Left colon (tissue), 2 donors: ENCODE data around the gene COL18A1. TPM values are rescaled to one million over a fixed set of nuclear protein-coding genes. Genes with fewer than 3 reads are reported as not detected.

Experiments used
- ATAC-seq: fragments of 200-7000 bp; cut with Tn5 transposase; one replicate; pipeline ENCODE4 v1.9.1; 2020; ENCODE audit warnings: mild to moderate bottlenecking, moderate library complexity
- DNase-seq, 2 donors: peaks; one replicate each; pipeline ENCODE4 v3.0.0-alpha.2; 2020
- intact Hi-C, 2 donors: fragments of 100-400 bp; cut with DNase I in 1 of 2; cut with micrococcal nuclease in 1 of 2; formaldehyde crosslinking; loops; one replicate each; pipeline versions ENCODE4 v1.11.2 to v1.14.0; 2022; cut with DNase I, micrococcal nuclease
- total RNA-seq, 2 donors: library from RNA; stranded (reverse); fragmentation: NEBNext Ultra II Directional; extraction: Animal tissue kit (Norgen Biotek cat#: 25700); gene quantifications; one replicate each; pipeline ENCODE4 v1.2.1, GENCODE V29; 2021
- donor health status: DM: no; HTN: no; CAD: no.
- donor health status: DM: yes; HTN: yes; CAD: no.

COL18A1 gene
- total RNA-seq, 2 donors from 2014 or later: 10.6 to 17.0 TPM

DNA sequence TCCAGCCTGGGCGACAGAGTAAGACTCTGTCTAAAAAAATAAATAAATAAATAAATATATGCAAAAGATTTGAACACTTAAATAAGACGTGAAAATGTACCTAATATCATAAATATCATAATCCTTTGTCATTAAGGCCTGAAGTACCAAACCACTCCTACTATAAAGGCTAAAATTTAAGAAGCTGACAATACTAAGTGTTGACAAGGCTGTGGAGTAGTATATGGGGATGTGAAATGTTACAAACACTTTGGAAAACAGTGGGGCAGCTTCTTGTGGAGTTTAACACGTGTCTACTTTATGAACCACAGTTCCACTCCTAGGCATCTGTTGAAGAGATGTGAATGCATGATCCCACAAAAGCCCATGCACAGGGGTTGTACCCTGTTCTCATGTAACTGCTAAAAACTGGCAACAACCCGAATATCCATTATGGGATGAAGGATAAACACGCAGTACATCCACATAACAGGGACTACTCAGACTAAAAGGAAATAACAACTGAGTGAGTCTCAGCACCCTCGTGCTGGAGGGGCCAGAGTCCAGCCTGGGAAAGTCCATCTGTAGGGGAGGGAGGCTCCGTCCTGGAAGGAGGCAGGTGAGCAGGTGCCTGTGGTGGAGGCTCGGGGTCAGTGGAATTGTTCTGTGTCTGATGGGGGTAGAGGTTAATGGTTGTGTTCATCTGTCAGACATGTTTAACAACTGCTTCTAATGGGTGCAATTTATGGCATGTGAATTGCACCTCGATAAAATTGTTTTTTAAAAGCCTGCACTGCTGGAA is 143.9 kb downstream of the COL18A1 start:
- DNase-seq (peak in 1 of 2 donors; percentile 24), ATAC-seq (peak; percentile 80)
- intact Hi-C loops: no loop called here

DNA sequence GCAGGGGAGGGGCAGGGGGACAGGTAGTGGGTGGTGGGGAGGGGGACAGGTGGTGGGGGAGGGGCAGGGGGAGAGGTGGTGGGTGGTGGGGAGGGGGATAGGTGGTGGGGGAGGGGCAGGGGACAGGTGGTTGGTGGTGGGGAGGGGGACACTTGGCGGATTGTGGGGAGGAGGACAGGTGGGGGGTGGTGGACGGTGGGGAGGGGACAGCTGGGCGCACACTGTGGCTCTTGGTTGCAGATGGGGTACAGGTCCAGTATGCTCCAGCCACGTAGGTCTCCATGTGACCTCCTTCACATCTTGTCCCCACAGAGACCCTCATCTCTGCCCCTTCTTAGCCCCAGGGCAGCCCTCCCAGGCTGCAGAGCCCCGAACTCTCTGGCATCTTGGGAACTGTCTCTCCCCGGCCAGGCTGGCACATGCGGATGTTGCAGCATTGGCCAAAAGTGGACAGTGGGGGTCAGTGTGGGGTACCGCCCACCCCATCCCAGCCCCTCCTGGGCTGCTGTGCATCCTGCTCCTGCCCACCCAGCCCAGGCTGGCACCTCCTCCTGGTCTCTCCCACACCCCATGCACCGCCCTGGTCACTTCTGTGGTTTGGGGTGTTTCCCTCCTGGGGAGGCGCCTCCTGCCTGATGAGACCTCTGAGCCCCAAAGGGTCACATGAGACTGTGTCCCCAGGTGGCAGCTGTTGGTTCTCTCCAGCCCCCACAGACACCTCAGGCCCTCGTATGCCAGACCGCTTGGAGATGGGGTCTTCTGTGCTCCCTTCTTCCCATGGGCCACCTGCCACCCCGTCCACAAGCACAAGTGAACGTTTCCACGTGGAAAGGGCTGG is 144.9 kb downstream of the COL18A1 start:
- ATAC-seq (no peak), DNase-seq (peak; percentile 18 to 23)
- intact Hi-C loops: no loop called here

DNA sequence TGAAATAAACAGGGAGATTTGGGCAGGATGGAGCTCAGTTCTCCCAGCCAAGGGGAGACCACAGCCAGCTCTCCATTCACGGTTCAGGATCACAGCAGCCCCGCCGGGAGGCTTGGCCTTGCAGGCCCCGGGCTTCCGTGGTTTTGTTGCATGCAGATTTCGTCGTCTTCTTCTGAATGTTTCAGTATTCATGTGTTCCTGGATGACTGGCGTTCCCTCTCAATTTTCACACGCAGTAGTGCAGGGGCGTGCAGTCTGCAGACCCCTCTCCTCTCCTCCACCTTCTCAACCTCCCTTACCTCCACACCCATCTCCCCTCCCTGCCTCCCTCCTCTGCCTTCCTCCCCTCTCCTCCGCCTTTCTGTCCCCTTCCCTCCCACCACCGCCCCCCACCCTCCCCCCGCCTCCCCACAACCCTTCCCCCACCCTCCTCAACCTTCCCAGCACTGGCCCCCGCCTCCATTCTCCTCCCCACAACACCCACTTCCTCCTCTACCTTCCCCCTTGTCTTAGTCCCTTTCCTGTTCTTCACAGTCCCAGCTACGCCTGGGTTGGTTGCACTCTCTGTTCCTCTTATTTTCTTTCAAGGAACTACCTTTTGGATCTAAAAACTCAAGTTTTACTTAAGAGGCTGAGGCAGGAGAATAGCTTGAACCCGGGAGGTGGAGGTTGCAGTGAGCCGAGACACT is 145.7 kb downstream of the COL18A1 start:
- peak; percentile 28 to 44 for DNase-seq
- intact Hi-C loops: no loop called here
- no peak for ATAC-seq

DNA sequence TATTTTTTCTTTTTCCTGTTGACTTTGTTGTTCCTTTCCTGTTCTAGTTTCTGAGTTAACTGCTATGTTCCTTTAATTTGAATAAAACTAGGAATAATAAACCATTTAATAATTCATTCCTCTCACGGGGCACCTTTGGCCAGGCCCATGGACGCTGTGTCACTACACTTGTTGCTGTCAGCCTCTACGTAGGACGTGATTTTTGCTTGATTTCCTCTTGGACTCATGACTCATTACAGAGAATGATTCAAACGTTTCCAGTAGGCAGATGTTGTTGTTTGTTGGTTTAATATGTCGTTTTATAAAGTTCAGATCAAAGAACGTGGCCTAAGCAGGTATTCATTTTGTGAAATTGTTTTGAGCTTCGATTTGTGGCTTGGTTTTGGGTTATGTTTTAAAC is 146.4 kb downstream of the COL18A1 start:
- no peak for ATAC-seq
- intact Hi-C loops: no loop called here
- peak in 1 of 2 donors; percentile 20 for DNase-seq

DNA sequence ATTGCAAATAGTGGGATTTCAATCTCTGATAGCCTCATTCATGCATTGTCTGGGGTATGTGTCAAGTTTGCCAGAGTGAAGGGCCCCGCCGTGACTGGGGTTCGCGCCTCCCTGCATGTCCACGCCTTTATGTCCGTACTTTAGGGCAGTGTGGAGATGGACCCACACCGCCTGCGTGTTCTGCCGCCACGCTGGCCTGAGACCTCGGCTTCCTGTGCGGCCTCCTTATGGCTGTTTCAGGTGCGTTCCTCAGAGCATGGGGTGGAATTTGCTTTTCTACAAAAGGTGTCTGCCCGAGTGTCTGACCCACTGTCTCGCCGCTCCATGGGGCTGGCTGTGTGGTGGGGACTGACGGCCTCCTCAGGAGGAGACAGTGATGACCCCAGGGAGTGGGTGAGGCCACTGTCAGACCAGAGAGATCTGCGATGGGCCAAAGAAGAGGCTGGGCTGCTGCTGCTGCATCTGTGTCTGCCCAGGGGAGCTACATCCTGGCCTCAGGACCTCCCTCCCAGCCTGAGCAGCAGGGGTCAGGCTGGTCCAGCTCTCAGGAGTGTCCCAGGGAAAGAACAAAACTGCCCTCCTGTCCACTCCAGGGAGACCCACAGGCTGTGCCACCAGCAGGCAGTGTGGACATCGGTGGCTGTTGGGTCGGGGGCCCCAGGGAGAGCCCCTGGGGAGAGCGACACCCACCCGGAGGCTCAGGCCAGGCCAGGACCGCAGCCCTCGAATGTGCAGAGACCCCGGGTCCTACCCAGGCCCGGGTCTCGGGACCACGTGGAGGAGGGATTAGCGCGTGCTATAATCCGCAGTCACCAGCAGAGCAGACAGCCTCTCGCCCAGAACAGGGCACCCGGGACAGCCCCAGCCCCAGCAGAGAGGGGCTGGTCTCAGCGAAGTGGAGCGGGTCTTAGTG is 147.1 kb downstream of the COL18A1 start:
- peak in 1 of 2 donors; percentile 15 for DNase-seq
- ATAC-seq: no peak
- intact Hi-C loops: no loop called here

DNA sequence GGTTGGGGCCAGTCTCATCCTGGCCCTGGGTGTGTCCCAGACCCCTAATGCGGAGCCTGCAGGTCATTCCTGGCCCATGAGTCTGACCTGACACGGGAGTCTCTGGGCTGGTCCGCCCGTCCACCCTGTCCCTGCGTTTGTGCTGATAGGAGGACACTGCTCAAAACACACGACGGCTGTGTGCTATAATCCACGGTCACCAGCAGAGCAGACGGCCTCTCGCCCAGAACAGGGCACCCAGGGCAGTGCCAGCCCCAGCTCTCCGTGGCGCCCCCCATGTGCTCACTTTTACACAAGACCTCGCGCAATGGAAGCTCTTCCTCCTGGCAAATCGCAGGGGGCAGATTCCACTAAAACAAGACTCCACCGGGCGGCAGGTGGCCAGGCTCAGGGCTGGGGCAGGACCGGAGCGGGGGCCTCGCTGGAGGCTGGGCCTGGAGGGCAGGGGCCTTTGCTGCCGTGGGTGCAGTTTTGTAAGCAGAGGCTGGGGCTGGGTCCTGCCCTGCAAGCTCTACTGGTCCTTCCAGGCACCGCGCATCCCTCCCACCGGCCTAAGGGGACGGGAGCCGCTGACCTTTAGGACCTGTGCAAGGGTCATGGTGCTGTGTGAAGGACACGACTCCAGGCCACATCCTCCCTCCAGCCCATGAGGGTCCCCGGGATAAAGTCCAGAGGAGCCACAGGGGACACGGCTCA is 147.9 kb downstream of the COL18A1 start:
- intact Hi-C loops: no loop called here
- ATAC-seq (no peak), DNase-seq (peak in 1 of 2 donors; percentile 21)

DNA sequence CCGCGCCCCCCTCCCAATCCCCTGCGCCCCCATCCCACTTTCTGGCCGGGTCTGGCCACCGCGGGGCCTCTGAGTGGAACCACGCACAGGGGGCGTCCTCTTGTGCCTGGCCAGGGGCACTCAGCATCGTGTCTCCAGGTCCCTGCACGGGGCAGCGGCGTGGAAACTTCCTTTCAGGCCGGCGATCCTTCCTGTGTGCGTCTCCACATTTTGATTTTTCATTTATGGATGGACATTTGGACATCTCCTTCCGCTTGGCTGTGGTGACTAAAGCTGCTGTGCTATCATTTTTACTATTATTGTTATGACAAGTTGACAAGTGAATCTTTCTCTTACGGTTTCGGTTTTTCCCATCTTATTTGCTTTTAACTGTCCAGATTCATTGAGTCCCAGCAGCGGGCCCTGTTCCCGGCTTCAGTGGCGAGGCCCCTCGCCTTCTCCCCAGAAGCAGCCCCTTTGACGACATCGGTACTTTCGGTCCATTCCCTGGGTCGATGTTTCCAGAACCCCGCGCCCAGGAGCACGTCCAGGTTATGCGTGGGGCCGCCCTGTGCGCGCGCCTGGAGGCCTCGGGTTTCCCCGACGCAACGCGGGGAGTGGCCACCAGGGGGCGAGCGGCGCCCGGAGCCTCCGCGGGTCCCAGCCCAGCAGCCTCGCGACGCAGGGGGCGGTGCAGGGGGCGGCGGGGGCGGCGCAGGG is 149.7 kb downstream of the COL18A1 start:
- peak; percentile 72 for ATAC-seq
- intact Hi-C loops: no loop called here
- peak; percentile 43 to 88 for DNase-seq

DNA sequence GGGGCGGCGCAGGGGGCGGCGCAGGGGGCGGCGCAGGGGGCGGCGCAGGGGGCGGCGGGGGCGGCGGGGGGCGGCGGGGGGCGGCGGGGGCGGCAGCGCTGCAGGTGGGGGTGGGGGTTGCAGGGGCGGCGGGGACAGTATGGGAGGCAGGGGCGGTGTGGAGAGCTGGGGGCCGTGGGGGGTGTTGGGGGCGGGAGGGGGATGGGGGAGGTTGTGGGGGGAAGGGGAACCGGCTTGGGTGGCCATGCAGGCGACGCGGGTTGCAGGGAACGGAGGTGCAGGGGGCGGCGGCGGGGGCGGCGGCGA is 150.2 kb downstream of the COL18A1 start:
- no peak for ATAC-seq
- intact Hi-C loops: no loop called here
- no peak for DNase-seq

DNA sequence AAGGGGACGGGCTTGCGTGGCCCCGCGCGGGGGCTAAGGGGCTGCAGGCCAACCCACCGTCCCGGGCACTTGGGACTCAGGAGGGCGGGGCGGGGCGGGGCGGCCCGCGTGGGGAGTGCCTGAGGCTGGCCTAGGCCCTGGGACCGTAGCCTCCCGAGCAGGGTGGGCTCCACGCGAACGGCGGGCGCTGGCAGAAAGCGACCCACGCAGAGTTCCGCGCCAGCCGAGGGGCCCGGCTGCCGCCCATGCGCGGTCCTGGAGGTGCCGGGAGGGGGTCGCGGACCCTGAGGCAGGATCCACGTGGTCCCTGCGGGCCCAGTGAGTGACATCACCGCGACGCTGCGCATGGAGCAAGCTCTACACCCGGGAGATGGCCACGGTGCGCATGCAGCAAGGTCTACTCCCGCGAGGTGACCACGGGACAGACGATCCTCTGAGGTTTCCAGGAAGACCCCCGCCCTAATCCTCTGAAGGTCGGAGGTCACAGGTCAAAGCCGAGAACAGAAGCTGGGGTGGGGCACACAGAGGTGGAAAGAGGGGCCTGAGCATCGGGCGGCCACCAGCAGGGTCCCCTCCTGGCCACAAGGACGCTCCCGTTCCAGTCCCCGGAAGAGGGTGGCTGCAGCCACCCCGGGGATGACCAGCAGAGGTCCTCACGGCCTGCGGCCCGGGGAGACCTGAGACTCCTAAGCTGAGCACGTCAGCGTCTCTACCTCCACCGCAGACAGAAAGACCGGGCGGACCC is 150.8 kb downstream of the COL18A1 start:
- peak; percentile 89 for ATAC-seq
- intact Hi-C loops: no loop called here

DNA sequence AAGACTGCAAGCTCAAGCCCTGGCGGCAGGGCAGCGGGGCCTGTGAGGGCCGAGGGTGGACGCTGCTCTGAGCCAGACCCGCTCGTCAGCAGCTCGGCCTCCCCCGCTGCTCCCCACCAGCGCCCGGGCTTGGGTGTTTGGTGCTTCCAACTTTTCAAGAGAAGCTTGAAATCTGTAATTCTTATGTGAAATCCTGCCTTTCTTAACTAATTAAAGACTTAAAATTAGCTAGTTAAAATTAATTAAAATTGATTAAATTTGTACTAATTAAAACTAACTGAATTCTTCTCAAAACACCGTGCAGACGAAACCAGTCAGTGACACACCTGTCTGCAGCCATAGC is 151.3 kb downstream of the COL18A1 start:
- no peak for DNase-seq
- ATAC-seq: no peak
- intact Hi-C loops: no loop called here

More for the DNA sequence above, 150.8 kb downstream of the COL18A1 start:
- peak; percentile 61 to 76 for DNase-seq

DNA sequence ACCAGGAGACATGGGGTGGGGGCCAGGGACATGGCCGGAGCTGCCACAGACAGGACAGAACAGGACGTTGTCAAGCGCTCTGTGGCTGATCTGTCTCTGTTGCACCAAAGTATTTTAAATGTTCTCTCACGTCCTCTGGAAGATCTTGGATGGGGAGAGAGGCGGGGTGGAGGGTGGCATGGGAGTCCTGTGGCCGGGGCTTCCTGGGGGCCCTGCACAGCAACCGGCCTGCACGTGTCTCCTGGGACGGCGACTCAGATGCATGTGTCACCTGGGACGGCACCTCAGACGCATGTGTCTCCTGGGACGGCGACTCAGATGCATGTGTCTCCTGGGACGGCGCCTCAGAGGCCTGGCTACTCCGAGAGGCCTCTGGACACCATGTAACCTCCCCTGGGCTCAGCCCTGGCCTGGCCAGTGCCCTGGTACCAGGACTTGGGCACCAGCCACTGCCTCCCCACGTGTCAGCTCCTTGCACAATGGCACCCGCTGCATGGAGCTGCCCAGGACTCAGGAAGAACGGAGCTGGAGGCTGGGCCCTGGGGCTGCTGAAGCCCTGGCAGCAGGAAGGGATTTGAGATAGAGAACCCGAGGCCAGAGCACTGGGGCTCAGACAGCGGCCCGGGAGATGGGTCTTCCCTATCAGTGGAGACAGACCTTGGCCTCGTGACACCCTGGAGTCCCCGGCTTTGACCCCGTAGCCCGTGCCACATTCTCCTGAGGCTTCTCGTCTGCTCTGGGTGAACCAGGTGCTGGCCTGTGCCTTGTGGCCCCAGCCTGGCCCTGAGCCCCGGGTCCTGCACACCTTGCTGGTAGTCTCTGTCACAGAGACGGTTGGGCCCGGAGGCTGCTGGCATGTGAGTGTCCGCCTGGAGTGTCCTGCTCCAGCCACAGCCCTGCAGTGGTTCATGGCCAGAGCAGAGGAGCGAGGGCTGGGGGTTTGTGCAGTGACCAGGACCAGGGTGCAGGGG is 152.0 kb downstream of the COL18A1 start:
- intact Hi-C loops: no loop called here
- DNase-seq: peak in 1 of 2 donors; percentile 21

DNA sequence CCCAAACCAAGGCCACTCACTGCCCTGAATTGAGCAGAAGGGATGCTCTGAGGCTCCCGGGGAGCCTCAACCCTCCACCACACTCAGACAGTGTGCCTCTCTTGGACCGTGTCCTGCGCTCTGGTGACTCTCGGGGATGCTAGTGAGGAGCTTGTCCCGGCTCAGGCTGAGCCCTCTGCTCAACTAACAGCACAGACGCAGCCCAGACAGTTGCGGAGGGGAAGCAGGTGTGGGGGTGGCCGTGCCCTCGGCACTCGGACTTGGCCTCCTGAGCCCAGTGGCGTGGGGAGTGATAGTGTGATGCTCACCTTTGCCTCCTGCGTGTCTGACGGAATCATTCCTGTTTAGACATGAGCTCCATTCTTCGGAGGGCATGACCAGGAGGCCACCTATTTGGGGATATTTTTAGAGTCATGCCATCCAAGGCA is 152.7 kb downstream of the COL18A1 start:
- no peak for ATAC-seq
- peak in 1 of 2 donors; percentile 4 for DNase-seq
- intact Hi-C loops: no loop called here

More for the DNA sequence above, 152.0 kb downstream of the COL18A1 start:
- no peak for ATAC-seq

DNA sequence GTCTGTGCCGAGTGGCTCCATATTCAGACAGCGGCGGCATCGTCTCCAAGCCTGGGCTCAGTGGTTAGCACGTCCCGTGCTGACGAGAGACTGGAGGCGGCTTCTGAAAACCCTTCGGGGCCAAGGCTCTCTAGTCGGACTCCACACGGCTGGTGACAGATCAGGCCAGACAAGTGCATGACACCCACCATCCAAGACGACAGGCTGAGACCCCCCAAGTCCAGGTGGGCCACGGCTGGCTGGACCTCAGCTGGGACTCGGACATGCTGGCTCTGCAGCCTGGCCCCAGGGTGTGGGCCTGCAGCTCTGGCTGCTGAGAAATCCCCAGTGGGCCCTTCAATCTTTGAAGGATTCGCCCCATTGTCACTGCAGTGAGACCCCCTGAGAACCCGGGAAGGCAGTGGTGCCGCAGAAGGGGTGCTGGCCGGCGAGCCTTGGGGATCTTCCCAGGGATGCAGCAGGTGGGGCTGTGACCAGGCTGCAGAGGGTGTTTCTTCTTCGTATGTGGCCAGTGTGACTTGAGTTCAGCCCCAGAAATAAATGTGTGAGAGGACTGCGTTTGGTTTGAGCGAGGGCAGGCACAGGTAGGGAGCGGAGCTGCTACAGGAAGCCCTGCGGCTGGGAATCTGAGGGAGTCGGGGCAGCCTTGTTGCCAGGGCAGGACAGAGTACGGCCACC is 153.2 kb downstream of the COL18A1 start:
- no peak for ATAC-seq
- intact Hi-C loops: no loop called here
- peak in 1 of 2 donors; percentile 21 for DNase-seq

DNA sequence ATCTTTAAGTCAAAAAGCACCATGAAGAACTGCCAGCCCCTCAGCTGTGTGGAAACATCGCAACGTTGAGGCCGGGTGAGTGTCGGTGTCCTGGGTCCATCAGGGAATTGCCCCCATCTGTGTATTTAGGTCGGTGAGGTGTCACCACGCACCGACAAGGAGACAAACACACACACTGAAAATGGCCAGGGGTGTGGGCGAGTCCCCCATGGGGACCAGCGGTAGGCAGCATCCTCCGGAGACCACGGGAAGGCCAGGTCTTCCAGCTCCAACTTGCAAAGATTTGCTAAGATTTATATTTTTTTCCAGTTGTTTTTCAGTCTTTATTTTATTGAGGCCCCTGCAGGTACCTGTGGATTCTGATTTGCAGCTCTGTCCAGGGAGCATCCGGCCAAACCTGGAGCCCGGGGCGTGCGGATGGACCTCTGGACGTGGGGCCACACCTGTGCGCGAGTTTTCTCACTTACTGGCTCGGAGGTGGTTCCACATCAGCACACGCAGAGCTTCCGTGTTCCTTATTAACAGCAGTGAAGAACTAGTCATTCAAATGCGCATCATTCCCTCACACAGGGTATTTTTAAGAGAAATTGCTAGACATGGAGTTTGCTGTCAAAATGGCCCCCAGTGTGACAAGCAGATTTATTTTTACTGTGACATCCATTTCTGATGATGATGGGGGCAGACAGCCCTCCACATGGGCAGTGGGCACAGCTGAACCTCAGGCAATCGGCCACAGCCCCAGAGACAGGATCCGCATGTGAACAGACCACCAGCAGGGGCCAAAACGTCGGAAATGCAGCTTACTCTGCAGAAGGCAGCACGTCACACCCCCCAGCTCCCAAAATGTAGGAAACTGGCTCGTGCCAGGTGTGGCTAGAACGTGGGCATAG is 154.5 kb downstream of the COL18A1 start:
- intact Hi-C loops: no loop called here
- DNase-seq (peak in 1 of 2 donors; percentile 10), ATAC-seq (no peak)
